GM23338 (cell line): Measurements from ENCODE around the gene NKAIN2. TPM values are rescaled to one million over a fixed set of nuclear protein-coding genes. Genes with fewer than 3 reads are reported as not detected.
"Not testable (repeated sequence)": the region's sequence is repeated elsewhere in the genome, so short reads cannot be mapped to it uniquely, and the experiment has no call there.

Experiments
- ATAC-seq: fragments of 200-7000 bp; cut with Tn5 transposase; 3 replicates; pipeline ENCODE4 v1.9.1; 2020
- DNase-seq: peaks from one replicate; pipeline ENCODE4 v3.0.0-alpha.2; 2015; ENCODE audit warnings: low spot score
- H2AFZ ChIP-seq: fragments of 200-600 bp; sonication (generic); 2 replicates; pipeline ENCODE4 v1.8.0; 2016; ENCODE audit warnings: antibody characterized with exemption, mild to moderate bottlenecking, moderate library complexity
- H3F3A ChIP-seq: fragments of 200-600 bp; sonication (generic); replicated peaks from 2 replicates; pipeline ENCODE4 v1.8.0; 2017; ENCODE audit warnings: antibody characterized with exemption, mixed run types, low read depth
- H3K27ac ChIP-seq: fragments of 200-600 bp; sonication (generic); 2 replicates; pipeline ENCODE4 v1.6.1; 2016; ENCODE audit warnings: low read depth
- H3K27me3 ChIP-seq: fragments of 200-600 bp; sonication (generic); 2 replicates; pipeline ENCODE4 v1.8.0; 2016; ENCODE audit warnings: mild to moderate bottlenecking, mixed run types, moderate library complexity; ENCODE audit not compliant: insufficient read depth
- H3K36me3 ChIP-seq: fragments of 200-600 bp; sonication (generic); 2 replicates; pipeline ENCODE4 v1.8.0; 2016; ENCODE audit warnings: mild to moderate bottlenecking; ENCODE audit not compliant: insufficient read depth
- H3K4me1 ChIP-seq: fragments of 200-600 bp; sonication (generic); 2 replicates; pipeline ENCODE4 v1.8.0; 2016; ENCODE audit warnings: mild to moderate bottlenecking, moderate library complexity; ENCODE audit not compliant: insufficient read depth
- H3K4me2 ChIP-seq: fragments of 200-600 bp; sonication (generic); 2 replicates; pipeline ENCODE4 v1.7.1; 2017; ENCODE audit warnings: mixed run types
- H3K4me3 ChIP-seq: fragments of 200-600 bp; sonication (generic); 2 replicates; pipeline ENCODE4 v1.6.1; 2016; ENCODE audit warnings: mixed run types
- H3K79me2 ChIP-seq: fragments of 200-600 bp; sonication (generic); replicated peaks from 2 replicates; pipeline ENCODE4 v1.8.0; 2017; ENCODE audit warnings: mild to moderate bottlenecking; ENCODE audit not compliant: insufficient read depth
- H3K9me2 ChIP-seq: fragments of 200-600 bp; sonication (generic); 2 replicates; pipeline ENCODE4 v1.8.0; 2017; ENCODE audit not compliant: insufficient read depth
- H4K20me1 ChIP-seq: fragments of 200-600 bp; sonication (generic); replicated peaks from 2 replicates; pipeline ENCODE4 v1.8.0; 2017; ENCODE audit warnings: mild to moderate bottlenecking; ENCODE audit not compliant: insufficient read depth
- H3K27ac Mint-ChIP-seq: 2 replicates; pipeline ENCODE4 v1.8.0; 2020; ENCODE audit warnings: inconsistent platforms, mild to moderate bottlenecking, moderate library complexity, mixed read lengths
- H3K27me3 Mint-ChIP-seq: 3 replicates; pipeline ENCODE4 v1.8.0; 2022; ENCODE audit warnings: low read depth, mild to moderate bottlenecking, moderate library complexity, mixed read lengths, inconsistent platforms; ENCODE audit not compliant: insufficient read depth, poor library complexity
- H3K36me3 Mint-ChIP-seq: 3 replicates; pipeline ENCODE4 v1.8.0; 2021; ENCODE audit warnings: low read depth, mild to moderate bottlenecking, inconsistent platforms, moderate library complexity, mixed read lengths
- H3K4me1 Mint-ChIP-seq: 3 replicates; pipeline ENCODE4 v1.8.0; 2020; ENCODE audit warnings: mild to moderate bottlenecking, inconsistent platforms, mixed read lengths
- H3K4me3 Mint-ChIP-seq: 3 replicates; pipeline ENCODE4 v1.8.0; 2021; ENCODE audit warnings: moderate library complexity, mild to moderate bottlenecking, inconsistent platforms, mixed read lengths
- H3K9me3 Mint-ChIP-seq: 3 replicates; pipeline ENCODE4 v1.8.0; 2020; ENCODE audit warnings: moderate library complexity, mild to moderate bottlenecking, inconsistent platforms, mixed read lengths
- ETS1 ChIP-seq: IDR thresholded peaks from 2 replicates; pipeline ENCODE4 v1.6.1; 2016; ENCODE audit warnings: antibody characterized with exemption
- EZH2 ChIP-seq: fragments of 200-600 bp; sonication (generic); IDR thresholded peaks from one replicate; pipeline ENCODE4 v1.8.0; 2017; ENCODE audit warnings: antibody characterized with exemption, mild to moderate bottlenecking, low read depth; ENCODE audit not compliant: unreplicated experiment
- EZH2phosphoT487 ChIP-seq: fragments of 200-600 bp; sonication (generic); IDR thresholded peaks from one replicate; pipeline ENCODE4 v1.8.1; 2018; ENCODE audit warnings: antibody characterized with exemption; ENCODE audit not compliant: unreplicated experiment
- JUNB ChIP-seq: IDR thresholded peaks from one replicate; pipeline ENCODE4 v1.6.1; 2016; ENCODE audit warnings: antibody characterized with exemption; ENCODE audit not compliant: unreplicated experiment
- NANOG ChIP-seq: IDR thresholded peaks from 2 replicates; pipeline ENCODE4 v1.6.1; 2016; ENCODE audit warnings: antibody characterized with exemption, borderline replicate concordance
- REST ChIP-seq: IDR thresholded peaks from one replicate; pipeline ENCODE4 v1.6.1; 2018; ENCODE audit warnings: antibody characterized with exemption; ENCODE audit not compliant: unreplicated experiment
- STAT1 ChIP-seq: IDR thresholded peaks from one replicate; pipeline ENCODE4 v1.6.1; 2016; ENCODE audit warnings: antibody characterized with exemption; ENCODE audit not compliant: unreplicated experiment
- ZNF331 ChIP-seq: fragments of 250-450 bp; sonication (Bioruptor Pico); IDR thresholded peaks from 2 replicates; pipeline ENCODE4 v1.5.0; 2020; ENCODE audit warnings: low read depth, mild to moderate bottlenecking, moderate library complexity
- ZNF462 ChIP-seq: fragments of 250-450 bp; sonication (Bioruptor Pico); IDR thresholded peaks from 2 replicates; pipeline ENCODE4 v1.5.0; 2020; ENCODE audit warnings: mild to moderate bottlenecking, moderate library complexity
- polyA plus RNA-seq: library from polyadenylated mRNA; unstranded; fragments of >200 nt; fragmentation: Nextera tagmentation; extraction: Ambion mirVana; gene quantifications from 2 replicates; pipeline ENCODE4 v1.2.1, GENCODE V29; 2016
- total RNA-seq: library from RNA; depleted of rRNA; stranded (reverse); fragments of >200 nt; shearing (Covaris generic); gene quantifications from 2 replicates; pipeline ENCODE4 v1.2.3, GENCODE V29; 2014

NKAIN2 gene
- total and polyA plus RNA-seq, 2 experiments from 2014 or later: 0.39 to 1.1 TPM

GRCh38 chr6:124557873-124558272 is 754.2 kb downstream of the NKAIN2 start (continued):
- no peak for TF ChIP-seq JUNB
- TF ChIP-seq NANOG: no peak
- no peak for TF ChIP-seq STAT1
- TF ChIP-seq EZH2phosphoT487: no peak
- no peak for TF ChIP-seq ZNF331 (CRISPR knock-in tag)

GRCh38 chr6:124560078-124560477 is 756.4 kb downstream of the NKAIN2 start:
- not testable (repeated sequence) for H3K36me3 ChIP-seq, H3F3A ChIP-seq, H3K27ac ChIP-seq, H3K9me3 Mint-ChIP-seq, H2AFZ ChIP-seq, DNase-seq, H4K20me1 ChIP-seq, H3K27me3 ChIP-seq, H3K79me2 ChIP-seq, H3K9me2 ChIP-seq, H3K4me3 ChIP-seq, H3K4me3 Mint-ChIP-seq, ATAC-seq, H3K27me3 Mint-ChIP-seq, H3K4me1 ChIP-seq, H3K27ac Mint-ChIP-seq, H3K4me2 ChIP-seq, H3K36me3 Mint-ChIP-seq
- H3K4me1 Mint-ChIP-seq: peaks cover 12% of the 10 kb centered on the region

GRCh38 chr6:124560873-124561567 is 757.4 kb downstream of the NKAIN2 start:
- Mint-ChIP-seq H3K9me3 (no peaks in the 10 kb centered on the region; the same call in 2 of the 3 replicates), H3K27me3 (no peaks in the 10 kb centered on the region), H3K4me1 (peaks cover 12% of the 10 kb centered on the region), H3K4me3 (no peak overlapping the region), H3K36me3 (no peaks in the 10 kb centered on the region), H3K27ac (no peak overlapping the region)
- DNase-seq (no peak), ATAC-seq (no peak)
- Histone ChIP-seq H3K79me2 (no peaks in the 10 kb centered on the region), H3K27ac (no peak overlapping the region), H2AFZ (no peak overlapping the region), H3F3A (no peaks in the 10 kb centered on the region), H3K36me3 (no peaks in the 10 kb centered on the region), H3K9me2 (no peaks in the 10 kb centered on the region), H4K20me1 (no peaks in the 10 kb centered on the region), H3K4me1 (peaks cover 9% of the 10 kb centered on the region), H3K4me3 (no peak overlapping the region), H3K4me2 (no peak overlapping the region), H3K27me3 (no peaks in the 10 kb centered on the region)
- TF ChIP-seq ZNF462 (no peak), EZH2 (no peak), REST (no peak), EZH2phosphoT487 (no peak), ETS1 (no peak)
